GM19463 (cell line): ENCODE data around the gene CYP1A2.

Experiments used
- ATAC-seq: cut with Tn5 transposase; IDR thresholded peaks from one replicate; pipeline ENCODE4 v1.9.1; 2021; ENCODE audit warnings: mild to moderate bottlenecking, moderate library complexity; ENCODE audit not compliant: unreplicated experiment

The CYP1A2 gene

GRCh38 chr15:74802862-74803447 lies 54.3 kb downstream of the CYP1A2 start:
- no peak for ATAC-seq

- no peak for ATAC-seq
These were observed 56.3 kb downstream of the CYP1A2 start for GRCh38 chr15:74804935-74805334.
